K562 (cell line): ENCODE data around the gene CLIP1. TPM values are rescaled to one million over a fixed set of nuclear protein-coding genes. Genes with fewer than 3 reads are reported as not detected.

ENCODE experiments used
- ATAC-seq: fragments of 200-7000 bp; cut with Tn5 transposase; 3 replicates; pipeline ENCODE4 v1.9.1; 2020; ENCODE audit warnings: moderate library complexity
- BruUV-seq: library from RNA; stranded (reverse); fragments of 400-500 nt; replicated peaks from 2 replicates; lab custom pipeline; 2021; lab: Mats Ljungman, UMichigan
- CTCF ChIA-PET: fragments of 300-600 bp; formaldehyde crosslinking; extraction: SDS; loops from one replicate; lab custom pipeline; 2021; ENCODE audit warnings: low intra/inter-chr PET ratio; lab: Yijun Ruan, JAX
- POLR2A ChIA-PET: fragments of 300-600, 350-650 bp; sonication (Branson Sonifier 250); formaldehyde crosslinking; extraction: SDS; loops from one replicate; lab custom pipeline; 2021; ENCODE audit warnings: antibody characterized with exemption, inconsistent platforms; lab: Yijun Ruan, JAX
- DNase-seq, 4 experiments: peaks; one replicate each; pipeline versions ENCODE4 v3.0.0 to v3.0.0-alpha.2; 2011 to 2018; ENCODE audit warnings: low spot score in 3 of 4, mixed read lengths in 3 of 4; ENCODE audit errors: extremely low read depth in 1 of 4
- FAIRE-seq: peaks from 2 replicates; lab custom pipeline; 2011; peaks lifted over from hg19 to GRCh38; lab: Jason Lieb, UNC
- H2AFZ ChIP-seq: 2 replicates; pipeline ENCODE4 v1.6.0; 2011; ENCODE audit warnings: low read depth, low read length, control low read depth, inconsistent platforms
- H3K27ac ChIP-seq: fragments of 200-600 bp; 3 replicates; pipeline ENCODE4 v1.8.0; 2011; ENCODE audit warnings: low read depth, mild to moderate bottlenecking, control low read depth, inconsistent platforms, low read length, moderate library complexity, mixed read lengths; ENCODE audit errors: extremely low read depth
- H3K27me3 ChIP-seq, 2 experiments: fragments of 300-600 bp in 1 of 2; 2 replicates in 1 of 2; 3 replicates in 1 of 2; pipeline versions ENCODE4 v1.6.0 to v1.8.0; 2011; ENCODE audit warnings: inconsistent platforms in 2 of 2, low read length in 2 of 2, mild to moderate bottlenecking in 1 of 2, mixed read lengths in 1 of 2, moderate library complexity in 1 of 2; ENCODE audit not compliant: control insufficient read depth in 2 of 2, insufficient read depth in 2 of 2
- H3K36me3 ChIP-seq: fragments of 300-600 bp; 3 replicates; pipeline ENCODE4 v1.8.0; 2011; ENCODE audit warnings: mild to moderate bottlenecking, low read length, inconsistent platforms; ENCODE audit not compliant: control insufficient read depth, insufficient read depth
- H3K4me1 ChIP-seq, 2 experiments: fragments of 200-600 bp in 1 of 2; replicated peaks in 1 of 2; 2 replicates in 1 of 2; 3 replicates in 1 of 2; pipeline versions ENCODE4 v1.5.1 to v1.8.0; 2011; ENCODE audit warnings: inconsistent platforms in 2 of 2, low read length in 2 of 2, mild to moderate bottlenecking in 1 of 2, mixed read lengths in 1 of 2, moderate library complexity in 1 of 2; ENCODE audit not compliant: control insufficient read depth in 2 of 2, insufficient read depth in 2 of 2
- H3K4me2 ChIP-seq: 2 replicates; pipeline ENCODE4 v1.6.1; 2011; ENCODE audit warnings: low read length, control low read depth, inconsistent platforms, mixed read lengths; ENCODE audit not compliant: insufficient read depth
- H3K4me3 ChIP-seq: fragments of 200-600 bp; sonication (generic), shearing (Covaris generic); 2 replicates; pipeline ENCODE4 v1.5.1; 2016; ENCODE audit warnings: control low read depth, inconsistent platforms
- H3K79me2 ChIP-seq: fragments of 200-600 bp; 3 replicates; pipeline ENCODE4 v1.8.0; 2011; ENCODE audit warnings: low read length, inconsistent platforms; ENCODE audit not compliant: control insufficient read depth, insufficient read depth
- H3K9ac ChIP-seq, 2 experiments: 2 replicates each; pipeline versions ENCODE4 v1.6.0 to v1.6.1; 2011; ENCODE audit warnings: low read depth in 2 of 2, low read length in 2 of 2, control low read depth in 1 of 2, inconsistent platforms in 1 of 2, mild to moderate bottlenecking in 1 of 2, mixed read lengths in 1 of 2; ENCODE audit not compliant: insufficient read depth in 1 of 2
- H3K9me1 ChIP-seq: one replicate; pipeline ENCODE4 v1.6.0; 2011; ENCODE audit warnings: inconsistent platforms, mild to moderate bottlenecking, low read length, moderate library complexity; ENCODE audit not compliant: control insufficient read depth, insufficient read depth
- H3K9me3 ChIP-seq: replicated peaks from 2 replicates; pipeline ENCODE4 v1.5.1; 2011; ENCODE audit warnings: low read depth, low read length, inconsistent platforms; ENCODE audit not compliant: control insufficient read depth, insufficient read depth
- H4K20me1 ChIP-seq: replicated peaks from 2 replicates; pipeline ENCODE4 v1.6.1; 2011; ENCODE audit warnings: low read length, inconsistent platforms, mixed read lengths; ENCODE audit not compliant: control insufficient read depth, insufficient read depth
- ETS2 ChIP-seq: IDR thresholded peaks from 2 replicates; pipeline ENCODE4 v1.6.1; 2016; ENCODE audit warnings: borderline replicate concordance, missing genetic modification characterization, mild to moderate bottlenecking, moderate library complexity, missing compliant biosample characterization; ENCODE audit not compliant: poor library complexity, severe bottlenecking
- FUS ChIP-seq: fragments of 200-400 bp; formaldehyde crosslinking; optimal IDR thresholded peaks from 2 replicates; pipeline ENCODE3; 2017; ENCODE audit warnings: low read depth, low read length
- GABPB1 ChIP-seq: sonication (generic); formaldehyde crosslinking; IDR thresholded peaks from 2 replicates; pipeline ENCODE4 v1.8.0; 2022; ENCODE audit warnings: mild to moderate bottlenecking, missing genetic modification reagents
- GATAD2B ChIP-seq: fragments of 450-650 bp; IDR thresholded peaks from 2 replicates; pipeline ENCODE4 v1.6.1; 2017; ENCODE audit warnings: mild to moderate bottlenecking, borderline replicate concordance
- MCM5 ChIP-seq: fragments of 450-650 bp; IDR thresholded peaks from 2 replicates; pipeline ENCODE4 v1.6.1; 2016; ENCODE audit warnings: low read depth
- NBN ChIP-seq: fragments of 450-650 bp; IDR thresholded peaks from 2 replicates; pipeline ENCODE4 v1.6.1; 2016; ENCODE audit warnings: low read depth, mild to moderate bottlenecking
- NFATC3 ChIP-seq: fragments of 450-650 bp; IDR thresholded peaks from 2 replicates; pipeline ENCODE4 v1.6.1; 2017; ENCODE audit warnings: mild to moderate bottlenecking
- TEAD1 ChIP-seq, 2 experiments: fragments of 450-650 bp in 1 of 2; sonication (generic) in 1 of 2; formaldehyde crosslinking; IDR thresholded peaks; 2 replicates each; pipeline versions ENCODE4 v1.4.0 to v1.8.0; 2020 to 2022; ENCODE audit warnings: mild to moderate bottlenecking in 2 of 2, missing genetic modification reagents in 1 of 2
- ZBTB8A ChIP-seq: fragments of 450-650 bp; IDR thresholded peaks from 2 replicates; pipeline ENCODE4 v1.6.1; 2018; ENCODE audit warnings: mild to moderate bottlenecking, moderate library complexity; ENCODE audit not compliant: partially characterized antibody
- ZNF253 ChIP-seq: fragments of 250-450 bp; sonication (Bioruptor Pico); conservative IDR thresholded peaks from 2 replicates; pipeline ENCODE4 v1.6.1; 2021; ENCODE audit warnings: mild to moderate bottlenecking
- ZNF511 ChIP-seq: sonication (generic); formaldehyde crosslinking; IDR thresholded peaks from 2 replicates; pipeline ENCODE4 v1.8.0; 2022; ENCODE audit warnings: mild to moderate bottlenecking, missing genetic modification reagents
- WGBS: fragments of 100-300 bp; shearing (Covaris generic); methylation state at CpG from one replicate; pipeline ENCODE4 v1.1.6; 2016; ENCODE audit warnings: low coverage, mixed read lengths; ENCODE audit not compliant: insufficient coverage; ENCODE audit errors: missing lambda C conversion rate; 5-methylcytosine and 5-hydroxymethylcytosine counted together
- in situ Hi-C: fragments of 300-500 bp; cut with MboI; formaldehyde crosslinking; loops from 4 replicates; pipeline ENCODE4 v1.15.0; 2018; ENCODE audit warnings: inconsistent platforms, mixed read lengths
- intact Hi-C: fragments of 100-400 bp; cut with micrococcal nuclease; formaldehyde crosslinking; loops from 2 replicates; pipeline ENCODE4 v1.14.2; 2022
- polyA plus RNA-seq, 8 experiments: library from polyadenylated mRNA; depleted of rRNA in 4 of 8; stranded (reverse) in 5 of 8; unstranded in 3 of 8; fragments of >200 nt; fragmentation: Nextera tagmentation in 2 of 8; fragmentation: Illumina TruSeq in 1 of 8; extraction: Ambion mirVana in 2 of 8; extraction: Trizol in 1 of 8; gene quantifications; 2 replicates each; pipeline versions ENCODE4 v1.2.1 to v1.2.3, GENCODE V29; 2011 to 2014; ENCODE audit warnings: inconsistent platforms in 1 of 8, missing spikeins in 1 of 8
- total RNA-seq, 7 experiments: library from RNA; depleted of rRNA in 6 of 7; stranded (reverse); fragments of >200 nt in 6 of 7; fragmentation: Illumina TruSeq in 2 of 7; extraction: Trizol in 2 of 7; gene quantifications; 2 replicates each; pipeline versions ENCODE4 v1.2.1 to v1.2.3, GENCODE V29; 2011 to 2021; ENCODE audit warnings: low replicate concordance in 1 of 7
- TF ChIP-seq, protein P1 (sequence below): fragments of 250-450 bp; sonication (Bioruptor Pico); IDR thresholded peaks from 2 replicates; pipeline ENCODE4 v1.5.0; 2020; ENCODE audit warnings: mild to moderate bottlenecking, borderline replicate concordance
- TF ChIP-seq, protein P2 (sequence below): sonication (generic); formaldehyde crosslinking; IDR thresholded peaks from 2 replicates; pipeline ENCODE4 v1.8.0; 2022; ENCODE audit warnings: mild to moderate bottlenecking, low read depth, missing genetic modification reagents
- TF ChIP-seq, protein P3 (sequence below): IDR thresholded peaks from 3 replicates; pipeline ENCODE4 v1.6.1; 2011; ENCODE audit warnings: borderline replicate concordance, mild to moderate bottlenecking; ENCODE audit not compliant: insufficient read length, insufficient read depth

Gene CLIP1
- total and polyA plus RNA-seq, 9 of the 15 experiments (the other 6 are each of a cell fraction or from before 2014, with no cell fraction given), result 5.8 to 33.9 (median 27.6) TPM

- TF ChIP-seq, protein P1, sequence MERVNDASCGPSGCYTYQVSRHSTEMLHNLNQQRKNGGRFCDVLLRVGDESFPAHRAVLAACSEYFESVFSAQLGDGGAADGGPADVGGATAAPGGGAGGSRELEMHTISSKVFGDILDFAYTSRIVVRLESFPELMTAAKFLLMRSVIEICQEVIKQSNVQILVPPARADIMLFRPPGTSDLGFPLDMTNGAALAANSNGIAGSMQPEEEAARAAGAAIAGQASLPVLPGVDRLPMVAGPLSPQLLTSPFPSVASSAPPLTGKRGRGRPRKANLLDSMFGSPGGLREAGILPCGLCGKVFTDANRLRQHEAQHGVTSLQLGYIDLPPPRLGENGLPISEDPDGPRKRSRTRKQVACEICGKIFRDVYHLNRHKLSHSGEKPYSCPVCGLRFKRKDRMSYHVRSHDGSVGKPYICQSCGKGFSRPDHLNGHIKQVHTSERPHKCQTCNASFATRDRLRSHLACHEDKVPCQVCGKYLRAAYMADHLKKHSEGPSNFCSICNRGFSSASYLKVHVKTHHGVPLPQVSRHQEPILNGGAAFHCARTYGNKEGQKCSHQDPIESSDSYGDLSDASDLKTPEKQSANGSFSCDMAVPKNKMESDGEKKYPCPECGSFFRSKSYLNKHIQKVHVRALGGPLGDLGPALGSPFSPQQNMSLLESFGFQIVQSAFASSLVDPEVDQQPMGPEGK, result no peak
- TF ChIP-seq ZNF511 (CRISPR knock-in tag) (no peak), ZBTB8A (no peak), ETS2 (no peak), GATAD2B (no peak), NFATC3 (no peak)
Observed at GRCh38 chr12:122355706-122356105, 66.8 kb downstream of the CLIP1 start (continued).

GRCh38 chr12:122354958-122355641 is 67.4 kb downstream of the CLIP1 start:
- no peaks in the 10 kb centered on the region for H3K9me3 ChIP-seq
- no peaks in the 10 kb centered on the region for H3K79me2 ChIP-seq
- DNase-seq, result no peak
- no peak for FAIRE-seq
- peaks cover 50% of the 10 kb centered on the region; the same call in 2 of the 3 replicates for H3K36me3 ChIP-seq
- no peak overlapping the region for H2AFZ ChIP-seq
- no peak overlapping the region for H3K4me3 ChIP-seq
- BruUV-seq, result no TSS peak
- H3K27ac ChIP-seq, result no peak overlapping the region
- intact Hi-C loops, result loop anchor here (5.0 kb wide), 1 partner anchor 877 kb away; the partner anchor contains the start of genes MPHOSPH9 and MTRFR
- H3K9me1 ChIP-seq, result no peaks in the 10 kb centered on the region
- no peak overlapping the region for H3K4me2 ChIP-seq
- no peaks in the 10 kb centered on the region for H4K20me1 ChIP-seq
- 88% methylated on average over 24 of the region's 24 CpGs for WGBS
- TF ChIP-seq ZNF253 (CRISPR knock-in tag) (no peak), GABPB1 (CRISPR knock-in tag) (no peak), TEAD1 (CRISPR knock-in tag; IDR thresholded peaks at IDR 0.05) (no peak), FUS (no peak), MCM5 (no peak), NBN (no peak)
- TF ChIP-seq, protein P2, sequence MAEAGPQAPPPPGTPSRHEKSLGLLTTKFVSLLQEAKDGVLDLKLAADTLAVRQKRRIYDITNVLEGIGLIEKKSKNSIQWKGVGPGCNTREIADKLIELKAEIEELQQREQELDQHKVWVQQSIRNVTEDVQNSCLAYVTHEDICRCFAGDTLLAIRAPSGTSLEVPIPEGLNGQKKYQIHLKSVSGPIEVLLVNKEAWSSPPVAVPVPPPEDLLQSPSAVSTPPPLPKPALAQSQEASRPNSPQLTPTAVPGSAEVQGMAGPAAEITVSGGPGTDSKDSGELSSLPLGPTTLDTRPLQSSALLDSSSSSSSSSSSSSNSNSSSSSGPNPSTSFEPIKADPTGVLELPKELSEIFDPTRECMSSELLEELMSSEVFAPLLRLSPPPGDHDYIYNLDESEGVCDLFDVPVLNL (CRISPR knock-in tag), result no peak
- TF ChIP-seq, protein P3, sequence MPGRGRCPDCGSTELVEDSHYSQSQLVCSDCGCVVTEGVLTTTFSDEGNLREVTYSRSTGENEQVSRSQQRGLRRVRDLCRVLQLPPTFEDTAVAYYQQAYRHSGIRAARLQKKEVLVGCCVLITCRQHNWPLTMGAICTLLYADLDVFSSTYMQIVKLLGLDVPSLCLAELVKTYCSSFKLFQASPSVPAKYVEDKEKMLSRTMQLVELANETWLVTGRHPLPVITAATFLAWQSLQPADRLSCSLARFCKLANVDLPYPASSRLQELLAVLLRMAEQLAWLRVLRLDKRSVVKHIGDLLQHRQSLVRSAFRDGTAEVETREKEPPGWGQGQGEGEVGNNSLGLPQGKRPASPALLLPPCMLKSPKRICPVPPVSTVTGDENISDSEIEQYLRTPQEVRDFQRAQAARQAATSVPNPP, result no peak
- TF ChIP-seq, all 486 proteins: peak for 0
- no peak for ATAC-seq
- in situ Hi-C loops, result no loop called here
- Histone ChIP-seq H3K9ac (peak overlapping the region in 1 of 2 experiments; percentile 67; a peak in 2 of 4 replicates), H3K27me3 (no peaks in the 10 kb centered on the region), H3K4me1 (no peaks in the 10 kb centered on the region)
- ChIA-PET POLR2A (interaction anchor here (0.6 to 2.1 kb wide), 6 partner anchors 8 to 124 kb away, joined by 3 to 6 read pairs (median 3); no protein-coding TSS in a partner anchor), CTCF (interaction anchor here (0.6 to 1.2 kb wide), 3 partner anchors 19 to 224 kb away, joined by 3 to 4 read pairs (median 3); no protein-coding TSS in a partner anchor)
